Right lung (tissue), 10 donors: ENCODE results near the gene SLCO4A1. TPM values are rescaled to one million over a fixed set of nuclear protein-coding genes. Genes with fewer than 3 reads are reported as not detected.

Source experiments
- DNase-seq, 2 donors: peaks; one replicate each; pipeline ENCODE4 v3.0.0-alpha.2; 2013
- long read RNA-seq, 8 donors: transcript quantifications; one replicate each; lab custom pipeline, GENCODE V29; 2026
- polyA plus RNA-seq, 5 donors: library from polyadenylated mRNA; unstranded; fragments of 120-200 nt; gene quantifications; one replicate each; pipeline versions ENCODE4 v1.2.1 to v1.2.3, GENCODE V29; 2013; ENCODE audit warnings: inconsistent platforms in 1 of 5, low replicate concordance in 1 of 5; ENCODE audit not compliant: insufficient read length in 5 of 5, insufficient read depth in 1 of 5

The SLCO4A1 gene, protein sequence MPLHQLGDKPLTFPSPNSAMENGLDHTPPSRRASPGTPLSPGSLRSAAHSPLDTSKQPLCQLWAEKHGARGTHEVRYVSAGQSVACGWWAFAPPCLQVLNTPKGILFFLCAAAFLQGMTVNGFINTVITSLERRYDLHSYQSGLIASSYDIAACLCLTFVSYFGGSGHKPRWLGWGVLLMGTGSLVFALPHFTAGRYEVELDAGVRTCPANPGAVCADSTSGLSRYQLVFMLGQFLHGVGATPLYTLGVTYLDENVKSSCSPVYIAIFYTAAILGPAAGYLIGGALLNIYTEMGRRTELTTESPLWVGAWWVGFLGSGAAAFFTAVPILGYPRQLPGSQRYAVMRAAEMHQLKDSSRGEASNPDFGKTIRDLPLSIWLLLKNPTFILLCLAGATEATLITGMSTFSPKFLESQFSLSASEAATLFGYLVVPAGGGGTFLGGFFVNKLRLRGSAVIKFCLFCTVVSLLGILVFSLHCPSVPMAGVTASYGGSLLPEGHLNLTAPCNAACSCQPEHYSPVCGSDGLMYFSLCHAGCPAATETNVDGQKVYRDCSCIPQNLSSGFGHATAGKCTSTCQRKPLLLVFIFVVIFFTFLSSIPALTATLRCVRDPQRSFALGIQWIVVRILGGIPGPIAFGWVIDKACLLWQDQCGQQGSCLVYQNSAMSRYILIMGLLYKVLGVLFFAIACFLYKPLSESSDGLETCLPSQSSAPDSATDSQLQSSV
- under 1 TPM; 0.46 to 0.69 (median 0.54) TPM for polyA plus RNA-seq
- long read RNA-seq, donor 1: 0 reads
- long read RNA-seq, donor 2: 0 reads
- long read RNA-seq, donor 3: 0 reads
- long read RNA-seq, donor 4: 0 reads
- long read RNA-seq, donor 5: 0 reads
- long read RNA-seq, donor 6: 0 reads
- long read RNA-seq, donor 7: 0 reads
- long read RNA-seq, donor 8: 0 reads

GRCh38 chr20:62642051-62642665 lies at the start of gene SLCO4A1:
SLCO4A1 (plus strand) TSS chr20:62642503; CDS start chr20:62656455, 13,952 bp downstream.
- no peak for DNase-seq

- DNase-seq: no peak
Observed at GRCh38 chr20:62592506-62593177, 49.7 kb upstream of the SLCO4A1 start.

DNA sequence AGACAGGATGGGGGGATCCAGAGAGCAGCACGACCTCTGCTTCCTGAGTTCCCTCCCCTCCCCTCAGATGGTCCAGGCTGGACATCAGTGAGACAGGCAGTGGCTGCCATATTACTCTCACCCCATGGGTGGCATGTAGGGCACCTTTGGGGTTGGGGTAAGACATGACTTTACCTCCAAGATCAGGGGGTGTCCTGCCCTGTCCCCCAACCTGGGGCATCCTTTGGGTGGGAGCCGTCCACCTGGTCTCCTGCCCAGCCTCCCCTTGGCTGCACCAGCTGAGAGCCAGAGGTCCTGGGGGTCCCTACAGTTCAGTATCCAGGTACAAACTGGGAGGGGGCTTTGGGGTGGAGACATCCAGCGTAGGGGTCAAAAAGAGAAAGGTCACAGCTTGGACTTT lies 48.7 kb upstream of the SLCO4A1 start:
- DNase-seq: no peak

- DNase-seq: no peak
Observed at GRCh38 chr20:62595069-62595468, 47.2 kb upstream of the SLCO4A1 start.

GRCh38 chr20:62595491-62595890 lies 46.8 kb upstream of the SLCO4A1 start:
- DNase-seq: no peak

GRCh38 chr20:62596486-62596885 lies 45.8 kb upstream of the SLCO4A1 start:
- DNase-seq: no peak

DNA sequence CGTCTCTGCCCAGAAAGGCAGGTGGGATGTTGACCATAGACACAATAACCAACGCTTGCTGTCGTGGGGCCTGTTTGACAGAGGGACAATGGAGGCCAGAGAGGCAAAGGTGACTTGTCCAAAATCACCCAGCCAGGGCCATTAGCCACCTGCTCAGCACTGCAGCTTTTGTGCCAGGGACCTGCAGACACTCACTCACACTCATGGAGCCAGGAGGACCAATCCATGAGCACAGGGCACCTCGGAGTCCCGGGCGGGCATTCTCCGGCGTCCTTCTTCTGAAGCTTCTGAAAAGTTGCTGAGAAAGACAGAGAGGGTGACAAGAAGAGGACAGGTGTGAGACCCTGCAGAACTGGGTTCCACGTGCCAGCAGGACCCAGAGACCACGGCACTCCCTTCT lies 45.4 kb upstream of the SLCO4A1 start:
- no peak for DNase-seq

- no peak for DNase-seq
Observed at GRCh38 chr20:62597416-62598115, 44.7 kb upstream of the SLCO4A1 start.

GRCh38 chr20:62598761-62599194 lies 43.5 kb upstream of the SLCO4A1 start:
- no peak for DNase-seq

GRCh38 chr20:62599216-62600110 lies 42.8 kb upstream of the SLCO4A1 start:
- no peak for DNase-seq

DNA sequence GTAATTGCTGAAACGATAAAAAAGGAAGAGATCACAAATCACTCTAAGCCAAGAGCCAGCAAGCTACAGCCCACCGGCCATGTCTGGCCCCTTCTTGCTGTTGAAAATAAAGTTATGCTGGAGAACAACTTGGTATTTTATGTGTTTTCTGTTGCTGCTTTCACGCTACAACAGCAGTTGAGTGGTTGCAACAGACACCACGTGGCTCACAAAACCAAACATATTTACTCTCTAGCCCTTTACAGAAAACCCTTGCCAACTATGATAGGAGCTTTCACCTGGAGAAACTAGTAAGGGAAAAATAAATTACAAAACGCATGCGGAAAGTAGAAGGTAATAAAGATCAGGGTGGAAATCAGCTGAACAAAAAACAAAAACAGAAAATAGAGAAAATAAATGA lies 41.1 kb upstream of the SLCO4A1 start:
- no peak for DNase-seq

GRCh38 chr20:62601714-62602113 lies 40.6 kb upstream of the SLCO4A1 start:
- DNase-seq: no peak

- no peak for DNase-seq
Observed at GRCh38 chr20:62602550-62602949, 39.8 kb upstream of the SLCO4A1 start.

- DNase-seq: no peak
Observed at GRCh38 chr20:62603021-62603906, 39.0 kb upstream of the SLCO4A1 start.

- no peak for DNase-seq
Observed at GRCh38 chr20:62603907-62604785, 38.2 kb upstream of the SLCO4A1 start.

- no peak for DNase-seq
Observed at GRCh38 chr20:62604796-62605195, 37.5 kb upstream of the SLCO4A1 start.

DNA sequence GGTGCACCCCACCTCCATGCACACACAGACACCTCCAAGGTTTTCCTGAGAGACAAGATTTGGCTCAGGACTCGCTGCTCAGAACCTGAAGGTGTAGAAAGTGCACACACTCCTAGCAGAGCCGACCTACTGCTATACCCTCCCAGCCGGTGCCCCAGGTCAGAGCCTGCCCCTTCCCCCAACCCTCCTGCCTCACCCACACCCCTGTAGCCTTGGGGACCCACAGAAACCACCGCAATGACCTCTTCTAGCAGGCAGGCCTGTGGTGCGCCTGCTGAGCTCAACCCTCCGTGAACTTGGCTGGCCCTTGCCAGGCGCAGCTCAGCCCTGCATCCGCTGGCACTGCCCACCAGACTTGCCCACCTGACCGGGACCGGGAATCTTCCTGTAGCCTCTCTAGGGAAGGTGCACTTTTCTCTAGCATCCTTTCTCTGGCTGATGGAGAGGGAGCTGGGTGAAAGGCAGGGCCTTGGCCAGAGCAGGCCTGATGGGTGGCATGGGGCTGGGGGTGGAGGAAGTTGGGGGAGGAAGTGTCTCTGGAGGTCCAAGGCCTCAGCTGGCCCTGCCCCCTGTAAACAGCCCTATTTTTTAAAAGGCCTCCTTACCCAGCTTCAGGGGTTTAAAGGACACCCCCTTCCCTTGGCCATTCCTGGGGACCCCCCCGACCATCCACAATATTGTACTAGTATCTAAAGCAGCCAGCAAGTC lies 36.9 kb upstream of the SLCO4A1 start:
- no peak for DNase-seq
